ENCODE data around the gene SOAT1. TPM values are rescaled to one million over a fixed set of nuclear protein-coding genes. Genes with fewer than 3 reads are reported as not detected.

Gene SOAT1
- total RNA-seq, 2 donors from 2014 or later: 36.1 to 37.9 TPM

DNA sequence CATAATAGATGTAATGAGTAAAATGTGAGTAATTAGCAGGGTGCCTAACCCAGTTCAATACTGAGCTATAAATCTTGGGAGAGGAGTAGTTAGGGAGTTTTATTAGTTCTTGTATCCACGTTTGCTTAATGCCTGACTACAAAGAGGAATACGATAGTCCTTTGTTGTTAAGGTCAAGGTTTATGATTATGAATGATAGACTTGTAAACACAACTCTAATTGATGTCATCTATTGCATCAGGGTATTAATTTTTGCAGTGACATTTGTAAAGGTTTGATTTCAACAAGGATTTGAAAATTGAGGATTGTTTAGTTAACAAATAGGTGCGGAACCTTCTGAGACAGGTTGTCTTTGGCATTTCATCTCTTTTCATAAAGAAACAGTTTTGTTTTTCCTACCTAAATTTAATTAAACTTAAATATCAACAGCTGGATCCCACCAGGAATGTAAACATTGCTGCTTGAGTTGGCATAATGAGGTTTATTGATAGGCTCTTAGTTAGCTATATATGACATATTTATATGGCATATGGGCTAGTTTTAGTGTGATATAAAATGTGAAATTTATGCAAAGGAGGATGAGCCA lies 9.7 kb downstream of the SOAT1 start:
- Histone ChIP-seq H3K9ac (ENCODE audit: low read depth in 2 of 2, low read length in 2 of 2) (no peak overlapping the region), H3K27ac (no peak overlapping the region), H3K4me3 (no peak overlapping the region), H3K27me3 (no peaks in the 10 kb centered on the region), H3K4me1 (no peaks in the 10 kb centered on the region), H3K9me3 (no peaks in the 10 kb centered on the region), H3K36me3 (no peaks in the 10 kb centered on the region)
- TF ChIP-seq, protein P1, sequence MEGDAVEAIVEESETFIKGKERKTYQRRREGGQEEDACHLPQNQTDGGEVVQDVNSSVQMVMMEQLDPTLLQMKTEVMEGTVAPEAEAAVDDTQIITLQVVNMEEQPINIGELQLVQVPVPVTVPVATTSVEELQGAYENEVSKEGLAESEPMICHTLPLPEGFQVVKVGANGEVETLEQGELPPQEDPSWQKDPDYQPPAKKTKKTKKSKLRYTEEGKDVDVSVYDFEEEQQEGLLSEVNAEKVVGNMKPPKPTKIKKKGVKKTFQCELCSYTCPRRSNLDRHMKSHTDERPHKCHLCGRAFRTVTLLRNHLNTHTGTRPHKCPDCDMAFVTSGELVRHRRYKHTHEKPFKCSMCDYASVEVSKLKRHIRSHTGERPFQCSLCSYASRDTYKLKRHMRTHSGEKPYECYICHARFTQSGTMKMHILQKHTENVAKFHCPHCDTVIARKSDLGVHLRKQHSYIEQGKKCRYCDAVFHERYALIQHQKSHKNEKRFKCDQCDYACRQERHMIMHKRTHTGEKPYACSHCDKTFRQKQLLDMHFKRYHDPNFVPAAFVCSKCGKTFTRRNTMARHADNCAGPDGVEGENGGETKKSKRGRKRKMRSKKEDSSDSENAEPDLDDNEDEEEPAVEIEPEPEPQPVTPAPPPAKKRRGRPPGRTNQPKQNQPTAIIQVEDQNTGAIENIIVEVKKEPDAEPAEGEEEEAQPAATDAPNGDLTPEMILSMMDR (IDR thresholded peaks at IDR 0.05): no peak
- no peak for DNase-seq
- intact Hi-C loops (cut with DNase I): loop anchor here (10.0 kb wide), 1 partner anchor 178 kb away; no protein-coding TSS in a partner anchor

GRCh38 chr1:179305450-179305849 lies 11.9 kb downstream of the SOAT1 start:
- Histone ChIP-seq H3K9me3 (no peaks in the 10 kb centered on the region), H3K4me3 (no peak overlapping the region), H3K27ac (no peak overlapping the region), H3K27me3 (no peaks in the 10 kb centered on the region), H3K36me3 (no peaks in the 10 kb centered on the region), H3K9ac (ENCODE audit: low read depth in 2 of 2, low read length in 2 of 2) (no peak overlapping the region), H3K4me1 (no peaks in the 10 kb centered on the region)
- DNase-seq: no peak
- intact Hi-C loops (cut with DNase I): loop anchor here (10.0 kb wide), 1 partner anchor 181 kb away; no protein-coding TSS in a partner anchor
- TF ChIP-seq, protein P1 (IDR thresholded peaks at IDR 0.05): no peak

DNA sequence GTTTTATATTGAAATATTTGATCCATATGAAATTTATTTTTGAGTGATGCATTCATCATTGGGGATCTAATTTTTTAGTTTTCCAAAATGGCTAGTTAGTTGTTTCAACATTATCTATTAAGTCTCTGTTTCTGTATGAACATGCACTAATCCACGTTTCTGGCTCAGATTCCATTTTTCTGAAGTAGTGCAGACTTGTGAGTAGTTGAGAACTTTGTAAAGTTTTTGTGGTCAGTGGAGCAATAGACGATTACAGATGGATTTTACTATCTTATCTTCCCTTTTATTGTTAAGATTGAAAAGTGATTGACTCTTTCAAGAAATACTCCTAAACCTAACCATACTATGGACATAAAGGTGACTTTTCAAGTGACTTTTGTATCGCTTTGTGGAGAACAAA lies 16.7 kb downstream of the SOAT1 start:
- TF ChIP-seq, protein P1 (IDR thresholded peaks at IDR 0.05): no peak
- Histone ChIP-seq H3K27me3 (no peaks in the 10 kb centered on the region), H3K4me3 (no peak overlapping the region), H3K27ac (no peak overlapping the region), H3K36me3 (no peaks in the 10 kb centered on the region), H3K9me3 (no peaks in the 10 kb centered on the region), H3K9ac (ENCODE audit: low read depth in 2 of 2, low read length in 2 of 2) (no peak overlapping the region), H3K4me1 (no peaks in the 10 kb centered on the region)
- no peak for DNase-seq
- intact Hi-C loops (cut with DNase I): no loop called here

DNA sequence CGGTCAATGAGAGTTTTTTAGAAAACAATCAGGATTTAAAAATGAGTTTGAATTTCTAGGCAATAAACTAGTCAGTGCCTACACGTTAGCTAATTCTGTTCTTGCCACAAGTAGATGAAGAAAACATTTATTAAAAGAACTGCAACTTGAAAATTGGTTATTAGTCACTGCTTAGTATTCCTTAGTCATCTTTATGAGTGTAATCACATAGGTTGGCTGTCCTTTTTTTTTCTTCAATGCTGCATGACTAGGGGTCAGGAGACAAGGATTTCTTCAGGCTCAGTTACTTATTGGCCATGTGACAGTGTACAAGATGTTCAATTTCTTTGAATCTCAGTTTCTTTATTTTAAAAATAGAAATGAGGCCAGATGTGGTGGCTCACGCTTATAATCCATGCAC lies 17.1 kb downstream of the SOAT1 start:
- no peak for DNase-seq
- H3K27ac ChIP-seq: no peak overlapping the region
- TF ChIP-seq, protein P1 (IDR thresholded peaks at IDR 0.05): no peak
- no peaks in the 10 kb centered on the region for H3K9me3 ChIP-seq
- no peaks in the 10 kb centered on the region for H3K36me3 ChIP-seq
- no peaks in the 10 kb centered on the region for H3K4me1 ChIP-seq
- H3K9ac ChIP-seq (ENCODE audit: low read depth in 2 of 2, low read length in 2 of 2): no peak overlapping the region
- intact Hi-C loops (cut with DNase I): no loop called here
- H3K4me3 ChIP-seq: no peak overlapping the region
- no peaks in the 10 kb centered on the region for H3K27me3 ChIP-seq

DNA sequence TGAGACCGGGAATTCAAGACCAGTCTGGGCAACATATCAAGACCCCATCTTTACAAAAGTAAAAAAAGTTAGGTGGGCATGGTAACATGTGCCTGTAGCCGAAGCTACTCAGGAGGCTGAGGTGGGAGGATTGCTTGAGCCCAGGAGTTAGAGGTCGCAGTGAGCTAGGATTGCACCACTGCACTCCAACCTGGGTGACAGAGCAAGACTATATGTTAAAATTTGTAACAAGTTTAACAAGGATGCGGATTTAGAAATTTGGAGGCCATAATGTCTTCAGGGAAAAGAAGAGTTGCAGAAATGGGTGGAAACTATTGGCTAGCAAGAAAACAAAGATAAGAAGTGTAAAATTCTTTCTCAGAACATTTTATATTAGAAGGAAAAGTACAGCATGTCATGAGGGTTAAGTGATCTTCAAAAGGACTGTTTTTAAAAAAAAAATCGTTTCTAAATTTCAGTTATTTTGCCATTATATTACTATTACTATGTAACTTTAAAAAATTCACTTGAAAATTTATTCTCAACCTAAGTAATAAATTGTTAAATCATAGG lies 17.6 kb downstream of the SOAT1 start:
- no peaks in the 10 kb centered on the region for H3K27me3 ChIP-seq
- DNase-seq: no peak
- intact Hi-C loops (cut with DNase I): no loop called here
- H3K4me3 ChIP-seq: no peak overlapping the region
- no peak overlapping the region for H3K9ac ChIP-seq (ENCODE audit: low read depth in 2 of 2, low read length in 2 of 2)
- H3K36me3 ChIP-seq: no peaks in the 10 kb centered on the region
- no peaks in the 10 kb centered on the region for H3K4me1 ChIP-seq
- TF ChIP-seq, protein P1 (IDR thresholded peaks at IDR 0.05): no peak
- no peak overlapping the region for H3K27ac ChIP-seq
- no peaks in the 10 kb centered on the region for H3K9me3 ChIP-seq

Measured in colonic mucosa (tissue), 4 donors.